Measurements from ENCODE around the gene NFASC.

The NFASC gene

GRCh38 chr1:204947747-204948146 lies 77.1 kb downstream of the NFASC start:
- TF ChIP-seq CTCF (IDR thresholded peaks at IDR 0.05; ENCODE audit: extremely low read depth, insufficient read depth, missing control alignments), result no peak
- no peak for DNase-seq (ENCODE audit: low spot score)
- in situ Hi-C loops (cut with MboI; ENCODE audit: low pct_unique_long_range_greater_than_20kb, low sequenced_read_pairs, unreplicated experiment), result no loop called here

GRCh38 chr1:204950353-204951001 lies 79.8 kb downstream of the NFASC start:
- in situ Hi-C loops (cut with MboI; ENCODE audit: low pct_unique_long_range_greater_than_20kb, low sequenced_read_pairs, unreplicated experiment), result no loop called here
- DNase-seq (ENCODE audit: low spot score), result no peak
- TF ChIP-seq CTCF (IDR thresholded peaks at IDR 0.05; ENCODE audit: extremely low read depth, insufficient read depth, missing control alignments), result no peak

GRCh38 chr1:204958317-204959307 lies 88.0 kb downstream of the NFASC start:
- in situ Hi-C loops (cut with MboI; ENCODE audit: low pct_unique_long_range_greater_than_20kb, low sequenced_read_pairs, unreplicated experiment), result no loop called here
- no peak for TF ChIP-seq CTCF (IDR thresholded peaks at IDR 0.05; ENCODE audit: extremely low read depth, insufficient read depth, missing control alignments)
- no peak for DNase-seq (ENCODE audit: low spot score)

GRCh38 chr1:204959374-204959773 lies 88.7 kb downstream of the NFASC start:
- no peak for DNase-seq (ENCODE audit: low spot score)
- in situ Hi-C loops (cut with MboI; ENCODE audit: low pct_unique_long_range_greater_than_20kb, low sequenced_read_pairs, unreplicated experiment), result no loop called here
- TF ChIP-seq CTCF (IDR thresholded peaks at IDR 0.05; ENCODE audit: extremely low read depth, insufficient read depth, missing control alignments), result no peak

- TF ChIP-seq CTCF (IDR thresholded peaks at IDR 0.05; ENCODE audit: extremely low read depth, insufficient read depth, missing control alignments), result no peak
- no peak for DNase-seq (ENCODE audit: low spot score)
- in situ Hi-C loops (cut with MboI; ENCODE audit: low pct_unique_long_range_greater_than_20kb, low sequenced_read_pairs, unreplicated experiment), result no loop called here
These were observed 89.2 kb downstream of the NFASC start for GRCh38 chr1:204959836-204960235.

- TF ChIP-seq CTCF (IDR thresholded peaks at IDR 0.05; ENCODE audit: extremely low read depth, insufficient read depth, missing control alignments), result no peak
- in situ Hi-C loops (cut with MboI; ENCODE audit: low pct_unique_long_range_greater_than_20kb, low sequenced_read_pairs, unreplicated experiment), result no loop called here
- no peak for DNase-seq (ENCODE audit: low spot score)
These were observed 89.9 kb downstream of the NFASC start for GRCh38 chr1:204960306-204961125.

All from GM13977 (cell line).